HepG2 (cell line): ENCODE measurements around the gene NAALADL1. TPM values are rescaled to one million over a fixed set of nuclear protein-coding genes. Genes with fewer than 3 reads are reported as not detected.

Experiments
- ATF4 ChIP-seq, 2 experiments: fragments of 450-650 bp in 1 of 2; sonication (generic) in 1 of 2; formaldehyde crosslinking; IDR thresholded peaks; 2 replicates each; pipeline versions ENCODE4 v1.5.0 to v1.8.0; 2020 to 2022; ENCODE audit warnings: mild to moderate bottlenecking in 1 of 2, missing genetic modification reagents in 1 of 2
- FOXA3 ChIP-seq: IDR thresholded peaks from 2 replicates; pipeline ENCODE4 v1.6.1; 2016; ENCODE audit warnings: missing genetic modification reagents, missing compliant biosample characterization
- HMG20B ChIP-seq: conservative IDR thresholded peaks from 2 replicates; pipeline ENCODE4 v1.6.1; 2016; ENCODE audit warnings: missing genetic modification reagents, missing compliant biosample characterization
- HNRNPH1 ChIP-seq: fragments of 200-400 bp; formaldehyde crosslinking; optimal IDR thresholded peaks from 2 replicates; pipeline ENCODE3; 2017; ENCODE audit warnings: mild to moderate bottlenecking, low read depth, low read length
- IRF2 ChIP-seq: IDR thresholded peaks from 2 replicates; pipeline ENCODE4 v1.6.1; 2018; ENCODE audit warnings: missing genetic modification reagents, missing compliant biosample characterization
- KDM2A ChIP-seq: sonication (generic); formaldehyde crosslinking; IDR thresholded peaks from 2 replicates; pipeline ENCODE4 v1.4.0; 2020; ENCODE audit warnings: low read depth, missing genetic modification reagents, borderline replicate concordance
- ZBTB39 ChIP-seq: sonication (generic); formaldehyde crosslinking; IDR thresholded peaks from 2 replicates; pipeline ENCODE4 v1.5.0; 2020; ENCODE audit warnings: missing genetic modification reagents
- ZNF383 ChIP-seq: sonication (generic); formaldehyde crosslinking; IDR thresholded peaks from 2 replicates; pipeline ENCODE4 v1.4.0; 2020; ENCODE audit warnings: missing genetic modification reagents, mild to moderate bottlenecking, borderline replicate concordance
- ZNF614 ChIP-seq: IDR thresholded peaks from 2 replicates; pipeline ENCODE4 v1.6.1; 2018; ENCODE audit warnings: missing biosample characterization, missing genetic modification reagents, inconsistent platforms, borderline replicate concordance
- ZNF619 ChIP-seq: sonication (generic); formaldehyde crosslinking; IDR thresholded peaks from 2 replicates; pipeline ENCODE4 v1.4.0; 2020; ENCODE audit warnings: mild to moderate bottlenecking, missing genetic modification reagents
- ZNF674 ChIP-seq: sonication (generic); formaldehyde crosslinking; IDR thresholded peaks from 2 replicates; pipeline ENCODE4 v1.5.0; 2020; ENCODE audit warnings: low read depth, mild to moderate bottlenecking, missing genetic modification reagents
- ZNF710 ChIP-seq: sonication (generic); formaldehyde crosslinking; IDR thresholded peaks from 2 replicates; pipeline ENCODE4 v1.5.0; 2020; ENCODE audit warnings: mild to moderate bottlenecking, missing genetic modification reagents, borderline replicate concordance
- ZSCAN25 ChIP-seq: sonication (generic); formaldehyde crosslinking; IDR thresholded peaks from 2 replicates; pipeline ENCODE4 v1.8.0; 2022; ENCODE audit warnings: mild to moderate bottlenecking, missing genetic modification reagents
- polyA plus RNA-seq, 8 experiments: library from polyadenylated mRNA; depleted of rRNA in 3 of 8; stranded (reverse) in 7 of 8; unstranded in 1 of 8; fragments of >200 nt; fragmentation: Illumina TruSeq in 4 of 8; extraction: Trizol in 4 of 8; gene quantifications; 2 replicates each; pipeline versions ENCODE4 v1.2.1 to v1.2.3, GENCODE V29; 2011 to 2016; ENCODE audit warnings: low read depth in 4 of 8, missing spikeins in 1 of 8, mixed read lengths in 1 of 8; ENCODE audit not compliant: insufficient read depth in 1 of 8
- total RNA-seq, 5 experiments: library from RNA; depleted of rRNA; stranded (reverse); fragments of >200 nt; fragmentation: Illumina TruSeq; extraction: Trizol; gene quantifications; 2 replicates each; pipeline ENCODE4 v1.2.3, GENCODE V29; 2016; ENCODE audit warnings: low read depth in 1 of 5
- TF ChIP-seq, protein P1 (sequence below): sonication (generic); formaldehyde crosslinking; IDR thresholded peaks from 2 replicates; pipeline ENCODE4 v1.8.1; 2023; ENCODE audit warnings: mild to moderate bottlenecking, missing genetic modification reagents
- TF ChIP-seq, protein P2 (sequence below): sonication (generic); formaldehyde crosslinking; IDR thresholded peaks from 2 replicates; pipeline ENCODE4 v1.4.0; 2020; ENCODE audit warnings: missing genetic modification reagents, borderline replicate concordance
- TF ChIP-seq, protein P3 (sequence below): sonication (generic); formaldehyde crosslinking; IDR thresholded peaks from 2 replicates; pipeline ENCODE4 v1.9.0; 2022; ENCODE audit warnings: missing genetic modification reagents, mild to moderate bottlenecking, borderline replicate concordance
- TF ChIP-seq, protein P4 (sequence below): IDR thresholded peaks from 2 replicates; pipeline ENCODE4 v1.6.1; 2012; ENCODE audit warnings: inconsistent platforms
- TF ChIP-seq, protein P5 (sequence below): sonication (generic); formaldehyde crosslinking; IDR thresholded peaks from 2 replicates; pipeline ENCODE4 v1.4.0; 2020; ENCODE audit warnings: missing genetic modification reagents

NAALADL1 gene
- total and polyA plus RNA-seq, 2 of the 13 experiments (the other 11 are each of a cell fraction or from before 2014, with no cell fraction given) = 9.3 to 33.9 TPM

DNA sequence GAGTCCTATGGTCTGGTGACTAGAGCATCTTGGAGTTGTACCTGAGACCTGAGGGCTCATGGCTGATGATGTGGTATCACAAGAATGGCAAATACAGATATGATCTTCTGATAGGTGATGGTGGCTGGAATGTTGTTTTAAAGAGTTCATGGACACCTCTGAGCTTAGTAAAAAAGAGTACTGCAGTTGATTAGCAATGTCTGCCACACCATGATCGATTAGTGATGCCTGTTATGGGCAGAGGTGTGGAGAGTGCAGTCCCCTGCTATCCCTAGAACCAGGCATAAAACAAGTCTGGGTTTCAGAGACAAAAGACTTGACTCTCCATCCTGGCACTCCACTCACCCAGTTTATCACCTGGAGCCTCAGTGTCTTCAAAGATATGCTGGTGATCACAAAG, 60.2 kb downstream of the NAALADL1 start (continued):
- TF ChIP-seq, protein P1, sequence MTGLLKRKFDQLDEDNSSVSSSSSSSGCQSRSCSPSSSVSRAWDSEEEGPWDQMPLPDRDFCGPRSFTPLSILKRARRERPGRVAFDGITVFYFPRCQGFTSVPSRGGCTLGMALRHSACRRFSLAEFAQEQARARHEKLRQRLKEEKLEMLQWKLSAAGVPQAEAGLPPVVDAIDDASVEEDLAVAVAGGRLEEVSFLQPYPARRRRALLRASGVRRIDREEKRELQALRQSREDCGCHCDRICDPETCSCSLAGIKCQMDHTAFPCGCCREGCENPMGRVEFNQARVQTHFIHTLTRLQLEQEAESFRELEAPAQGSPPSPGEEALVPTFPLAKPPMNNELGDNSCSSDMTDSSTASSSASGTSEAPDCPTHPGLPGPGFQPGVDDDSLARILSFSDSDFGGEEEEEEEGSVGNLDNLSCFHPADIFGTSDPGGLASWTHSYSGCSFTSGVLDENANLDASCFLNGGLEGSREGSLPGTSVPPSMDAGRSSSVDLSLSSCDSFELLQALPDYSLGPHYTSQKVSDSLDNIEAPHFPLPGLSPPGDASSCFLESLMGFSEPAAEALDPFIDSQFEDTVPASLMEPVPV = no peak
- TF ChIP-seq KDM2A (CRISPR knock-in tag) (no peak), ATF4 (CRISPR knock-in tag; IDR thresholded peaks at IDR 0.05) (no peak), HMG20B (CRISPR knock-in tag) (0 out of 2 replicates have a peak, but pooled peaks have one; percentile 53), ZNF674 (CRISPR knock-in tag) (no peak), ZNF383 (CRISPR knock-in tag) (no peak), HNRNPH1 (no peak), ZNF619 (CRISPR knock-in tag) (no peak), ZSCAN25 (CRISPR knock-in tag) (no peak), FOXA3 (CRISPR knock-in tag) (0 out of 2 replicates have a peak, but pooled peaks have one; percentile 13), ZNF614 (CRISPR knock-in tag) (peak; percentile 53; the same call in 1 of the 2 replicates), ZNF710 (0 out of 2 replicates have a peak, but pooled peaks have one; percentile 10), ZBTB39 (CRISPR knock-in tag) (no peak), IRF2 (CRISPR knock-in tag) (0 out of 2 replicates have a peak, but pooled peaks have one; percentile 24)
- TF ChIP-seq, protein P2, sequence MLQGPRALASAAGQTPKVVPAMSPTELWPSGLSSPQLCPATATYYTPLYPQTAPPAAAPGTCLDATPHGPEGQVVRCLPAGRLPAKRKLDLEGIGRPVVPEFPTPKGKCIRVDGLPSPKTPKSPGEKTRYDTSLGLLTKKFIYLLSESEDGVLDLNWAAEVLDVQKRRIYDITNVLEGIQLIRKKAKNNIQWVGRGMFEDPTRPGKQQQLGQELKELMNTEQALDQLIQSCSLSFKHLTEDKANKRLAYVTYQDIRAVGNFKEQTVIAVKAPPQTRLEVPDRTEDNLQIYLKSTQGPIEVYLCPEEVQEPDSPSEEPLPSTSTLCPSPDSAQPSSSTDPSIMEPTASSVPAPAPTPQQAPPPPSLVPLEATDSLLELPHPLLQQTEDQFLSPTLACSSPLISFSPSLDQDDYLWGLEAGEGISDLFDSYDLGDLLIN (CRISPR knock-in tag) = no peak
- TF ChIP-seq, protein P3, sequence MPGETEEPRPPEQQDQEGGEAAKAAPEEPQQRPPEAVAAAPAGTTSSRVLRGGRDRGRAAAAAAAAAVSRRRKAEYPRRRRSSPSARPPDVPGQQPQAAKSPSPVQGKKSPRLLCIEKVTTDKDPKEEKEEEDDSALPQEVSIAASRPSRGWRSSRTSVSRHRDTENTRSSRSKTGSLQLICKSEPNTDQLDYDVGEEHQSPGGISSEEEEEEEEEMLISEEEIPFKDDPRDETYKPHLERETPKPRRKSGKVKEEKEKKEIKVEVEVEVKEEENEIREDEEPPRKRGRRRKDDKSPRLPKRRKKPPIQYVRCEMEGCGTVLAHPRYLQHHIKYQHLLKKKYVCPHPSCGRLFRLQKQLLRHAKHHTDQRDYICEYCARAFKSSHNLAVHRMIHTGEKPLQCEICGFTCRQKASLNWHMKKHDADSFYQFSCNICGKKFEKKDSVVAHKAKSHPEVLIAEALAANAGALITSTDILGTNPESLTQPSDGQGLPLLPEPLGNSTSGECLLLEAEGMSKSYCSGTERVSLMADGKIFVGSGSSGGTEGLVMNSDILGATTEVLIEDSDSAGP (CRISPR knock-in tag) = no peak
- TF ChIP-seq, protein P4, sequence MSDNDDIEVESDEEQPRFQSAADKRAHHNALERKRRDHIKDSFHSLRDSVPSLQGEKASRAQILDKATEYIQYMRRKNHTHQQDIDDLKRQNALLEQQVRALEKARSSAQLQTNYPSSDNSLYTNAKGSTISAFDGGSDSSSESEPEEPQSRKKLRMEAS = 0 out of 2 replicates have a peak, but pooled peaks have one; percentile 25
- TF ChIP-seq, protein P5, sequence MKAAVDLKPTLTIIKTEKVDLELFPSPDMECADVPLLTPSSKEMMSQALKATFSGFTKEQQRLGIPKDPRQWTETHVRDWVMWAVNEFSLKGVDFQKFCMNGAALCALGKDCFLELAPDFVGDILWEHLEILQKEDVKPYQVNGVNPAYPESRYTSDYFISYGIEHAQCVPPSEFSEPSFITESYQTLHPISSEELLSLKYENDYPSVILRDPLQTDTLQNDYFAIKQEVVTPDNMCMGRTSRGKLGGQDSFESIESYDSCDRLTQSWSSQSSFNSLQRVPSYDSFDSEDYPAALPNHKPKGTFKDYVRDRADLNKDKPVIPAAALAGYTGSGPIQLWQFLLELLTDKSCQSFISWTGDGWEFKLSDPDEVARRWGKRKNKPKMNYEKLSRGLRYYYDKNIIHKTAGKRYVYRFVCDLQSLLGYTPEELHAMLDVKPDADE (CRISPR knock-in tag) = no peak
